HUES6 (cell line): Measurements from ENCODE around the gene ADAMTS2.

Source experiments
- H3K27ac ChIP-seq: 2 replicates; pipeline ENCODE4 v1.7.0; 2013; ENCODE audit warnings: low read depth, mild to moderate bottlenecking, low read length, inconsistent platforms
- H3K27me3 ChIP-seq: 2 replicates; pipeline ENCODE4 v1.6.1; 2013; ENCODE audit warnings: low read length; ENCODE audit not compliant: control insufficient read depth, insufficient read depth
- H3K36me3 ChIP-seq: 2 replicates; pipeline ENCODE4 v1.6.1; 2013; ENCODE audit warnings: low read length; ENCODE audit not compliant: control insufficient read depth, insufficient read depth
- H3K4me1 ChIP-seq: 2 replicates; pipeline ENCODE4 v1.6.1; 2013; ENCODE audit warnings: low read length; ENCODE audit not compliant: control insufficient read depth, insufficient read depth
- H3K4me3 ChIP-seq: 2 replicates; pipeline ENCODE4 v1.5.1; 2013; ENCODE audit warnings: low read depth, low read length
- H3K9ac ChIP-seq: one replicate; pipeline ENCODE4 v1.6.1; 2013; ENCODE audit warnings: mild to moderate bottlenecking, low read length
- H3K9me3 ChIP-seq: 2 replicates; pipeline ENCODE4 v1.6.1; 2013; ENCODE audit warnings: low read depth, low read length; ENCODE audit not compliant: control insufficient read depth, insufficient read depth

Gene ADAMTS2

GRCh38 chr5:179079165-179079987 is 265.9 kb downstream of the ADAMTS2 start:
- Histone ChIP-seq H3K4me1 (no peaks in the 10 kb centered on the region), H3K36me3 (peaks cover 10% of the 10 kb centered on the region; the same call in 1 of the 2 replicates), H3K27ac (no peak overlapping the region), H3K9ac (no peak overlapping the region), H3K9me3 (peaks cover 89% of the 10 kb centered on the region), H3K4me3 (no peak overlapping the region), H3K27me3 (no peaks in the 10 kb centered on the region)

DNA sequence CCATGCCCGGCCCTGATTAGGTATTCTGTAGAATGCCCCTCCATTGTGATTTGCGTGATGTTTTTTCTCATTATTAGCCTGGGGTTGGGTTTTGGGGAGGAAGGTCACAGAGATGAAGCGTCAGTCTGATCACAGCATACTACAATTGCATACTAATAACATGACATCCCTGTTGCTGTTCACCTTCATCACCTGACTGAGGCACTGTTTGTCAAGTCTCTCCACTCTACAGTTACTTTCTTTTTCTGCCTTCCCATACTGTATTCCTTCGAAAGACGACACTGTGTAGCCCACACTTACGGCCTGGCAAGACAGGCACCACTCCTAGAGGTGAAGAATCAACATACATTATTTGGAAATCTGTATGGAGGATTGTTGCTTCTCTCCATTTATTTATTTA is 279.6 kb downstream of the ADAMTS2 start:
- Histone ChIP-seq H3K27me3 (no peaks in the 10 kb centered on the region), H3K9me3 (peaks cover 76% of the 10 kb centered on the region), H3K4me3 (no peak overlapping the region), H3K9ac (no peak overlapping the region), H3K36me3 (no peaks in the 10 kb centered on the region), H3K27ac (no peak overlapping the region), H3K4me1 (no peaks in the 10 kb centered on the region)

DNA sequence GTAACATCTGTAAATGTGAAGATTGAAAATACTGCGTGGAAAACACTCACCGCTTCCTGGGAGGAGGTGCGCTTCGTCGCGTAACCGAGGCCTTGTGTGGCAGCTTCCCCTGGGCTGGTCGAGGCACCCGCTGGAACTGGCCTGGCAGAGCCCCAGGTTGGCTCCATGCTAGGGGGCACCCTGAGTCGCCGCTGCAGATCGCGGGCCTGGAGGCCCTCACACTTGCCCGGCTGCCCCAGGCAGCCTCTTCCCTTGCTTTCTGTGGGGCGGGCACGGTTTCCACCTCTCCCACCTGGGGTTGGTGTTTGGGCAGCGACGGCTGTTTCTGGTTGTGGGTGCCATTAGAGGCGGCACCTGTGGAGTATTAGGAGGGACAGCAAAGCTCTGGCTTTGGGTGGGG is 284.2 kb downstream of the ADAMTS2 start:
- peak overlapping the region; percentile 57; the same call in 1 of the 2 replicates for H3K4me3 ChIP-seq
- H3K9ac ChIP-seq, result no peak overlapping the region

More for the DNA sequence above, 284.2 kb downstream of the ADAMTS2 start:
- H3K4me1 ChIP-seq, result no peaks in the 10 kb centered on the region
- H3K27ac ChIP-seq, result no peak overlapping the region
- no peaks in the 10 kb centered on the region for H3K27me3 ChIP-seq
- peaks cover 66% of the 10 kb centered on the region for H3K9me3 ChIP-seq
- no peaks in the 10 kb centered on the region for H3K36me3 ChIP-seq
